GM11168 (cell line): ENCODE measurements around the gene ZMYND19.
"Not testable (repeated sequence)": the region's sequence is repeated elsewhere in the genome, so short reads cannot be mapped to it uniquely, and the experiment has no call there.

Experiments
- in situ Hi-C: fragments of 300-500 bp; cut with MboI; formaldehyde crosslinking; loops from one replicate; pipeline ENCODE4 v1.12.0; 2022; ENCODE audit warnings: low sequenced_read_pairs; ENCODE audit not compliant: unreplicated experiment

The ZMYND19 gene

DNA sequence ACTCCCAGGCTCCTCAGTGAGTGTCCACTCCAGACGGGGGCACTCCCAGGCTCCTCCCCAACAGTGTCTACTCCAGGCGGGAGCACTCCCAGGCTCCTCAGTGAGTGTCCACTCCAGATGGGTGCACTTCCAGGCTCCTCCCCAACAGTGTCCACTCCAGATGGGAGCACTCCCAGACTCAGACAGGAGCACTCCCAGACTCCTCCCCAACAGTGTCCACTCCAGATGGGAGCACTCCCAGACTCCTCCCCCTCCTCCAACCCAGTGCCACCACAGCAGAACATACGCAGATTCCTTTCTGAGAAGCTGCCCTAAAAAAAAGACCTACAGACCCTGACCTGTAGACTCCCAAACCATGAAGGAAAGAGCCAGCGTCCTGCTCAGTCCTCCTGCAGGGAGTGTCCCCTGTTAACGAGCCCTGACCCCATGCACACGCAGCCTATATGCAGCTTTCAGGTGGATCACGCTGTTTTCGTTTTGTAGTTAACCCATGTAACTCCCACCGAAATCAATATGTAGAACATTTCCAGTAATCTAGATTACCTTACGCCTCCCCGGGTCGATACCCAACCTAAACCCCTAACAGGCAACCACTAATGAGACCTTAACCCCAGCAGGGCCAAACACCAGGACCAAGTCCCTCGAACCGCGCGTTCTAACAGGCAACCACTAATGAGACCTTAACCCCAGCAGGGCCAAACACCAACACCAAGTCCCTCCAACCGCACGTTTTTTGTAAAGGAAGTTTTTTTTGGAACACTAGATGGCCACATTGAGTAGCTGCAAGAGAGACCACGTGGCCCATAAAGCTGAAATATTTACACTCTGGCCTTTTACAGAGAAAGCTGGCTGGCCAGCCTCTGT, 55.8 kb downstream of the ZMYND19 start:
- in situ Hi-C loops = no loop called here

DNA sequence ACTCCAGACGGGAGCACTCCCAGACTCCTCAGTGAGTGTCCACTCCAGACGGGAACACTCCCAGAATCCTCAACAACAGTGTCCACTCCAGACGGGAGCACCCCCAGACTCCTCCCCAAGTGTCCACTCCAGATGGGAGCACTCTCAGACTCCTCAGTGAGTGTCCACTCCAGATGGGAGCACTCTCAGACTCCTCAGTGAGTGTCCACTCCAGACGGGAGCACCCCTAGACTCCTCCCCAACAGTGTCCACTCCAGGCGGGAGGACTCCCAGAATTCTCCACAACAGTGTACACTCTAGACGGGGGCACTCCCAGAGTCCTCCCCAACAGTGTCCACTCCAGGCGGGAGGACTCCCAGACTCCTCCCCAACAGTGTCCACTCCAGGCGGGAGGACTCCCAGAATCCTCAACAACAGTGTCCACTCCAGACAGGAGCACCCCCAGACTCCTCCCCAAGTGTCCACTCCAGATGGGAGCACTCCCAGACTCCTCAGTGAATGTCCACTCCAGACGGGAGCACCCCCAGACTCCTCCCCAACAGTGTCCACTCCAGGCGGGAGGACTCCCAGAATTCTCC, 57.3 kb downstream of the ZMYND19 start:
- in situ Hi-C loops = not testable (repeated sequence)
